Measurements from ENCODE around the gene HOXA13. TPM values are rescaled to one million over a fixed set of nuclear protein-coding genes. Genes with fewer than 3 reads are reported as not detected.

Gene HOXA13
- total and polyA plus RNA-seq, 11 donors: not detected

DNA sequence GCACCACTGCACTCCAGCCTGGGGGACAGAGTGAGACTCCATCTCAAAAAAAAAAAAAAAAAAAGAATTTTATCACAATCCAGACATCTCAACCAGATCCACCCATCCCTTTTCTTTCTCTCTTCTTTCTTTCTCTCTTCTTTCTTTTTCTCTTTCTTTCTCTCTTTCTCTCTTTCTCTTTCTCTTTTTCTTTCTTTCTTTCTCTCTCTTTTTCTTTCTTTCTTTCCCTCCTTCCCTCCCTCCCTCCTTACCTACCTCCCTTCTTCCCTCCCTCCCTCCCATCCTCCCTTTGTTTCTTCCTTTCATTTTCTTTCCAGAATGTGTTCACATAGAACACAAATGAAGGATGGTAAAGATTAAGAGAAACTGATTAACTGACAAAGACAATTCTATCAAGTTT is 18.1 kb upstream of the HOXA13 start:
- no peak for TF ChIP-seq POLR2A (IDR thresholded peaks at IDR 0.05)
- no peak for TF ChIP-seq CTCF (IDR thresholded peaks at IDR 0.05)
- no peak overlapping the region for H3K27ac ChIP-seq
- peaks cover 0 to 15% (median 4%) of the 10 kb centered on the region in 12 donors for H3K4me1 ChIP-seq
- no peak for ATAC-seq
- H3K27me3 ChIP-seq: peaks cover 28 to 99% (median 73%) of the 10 kb centered on the region in 9 donors
- no peaks in the 10 kb centered on the region for H3K9me3 ChIP-seq
- intact Hi-C loops (cut with DNase I): loop anchor here in 3 of 10 donors (10.0 kb wide), 2 partner anchors 357 to 557 kb away; no protein-coding TSS in a partner anchor
- no peak overlapping the region for H3K4me3 ChIP-seq
- H3K36me3 ChIP-seq: no peaks in the 10 kb centered on the region
- no peak for DNase-seq

GRCh38 chr7:27215356-27215755 is 15.5 kb upstream of the HOXA13 start:
- WGBS, 4 donors: 80 to 97% (median 94%) methylated on average over 2 of the region's 2 CpGs
- no peak overlapping the region for H3K27ac ChIP-seq
- TF ChIP-seq CTCF (IDR thresholded peaks at IDR 0.05) (no peak), POLR2A (IDR thresholded peaks at IDR 0.05) (no peak)
- no peaks in the 10 kb centered on the region for H3K9me3 ChIP-seq
- no peak for ATAC-seq
- no peak overlapping the region for H3K4me3 ChIP-seq
- H3K27me3 ChIP-seq: peaks cover 43 to 99% (median 73%) of the 10 kb centered on the region in 9 donors
- H3K4me1 ChIP-seq: peaks cover 0 to 24% (median 7%) of the 10 kb centered on the region in 12 donors
- no peak for DNase-seq
- H3K36me3 ChIP-seq: no peaks in the 10 kb centered on the region
- intact Hi-C loops (cut with DNase I): loop anchor here in 3 of 10 donors (10.0 kb wide), 2 partner anchors 359 to 559 kb away; no protein-coding TSS in a partner anchor

DNA sequence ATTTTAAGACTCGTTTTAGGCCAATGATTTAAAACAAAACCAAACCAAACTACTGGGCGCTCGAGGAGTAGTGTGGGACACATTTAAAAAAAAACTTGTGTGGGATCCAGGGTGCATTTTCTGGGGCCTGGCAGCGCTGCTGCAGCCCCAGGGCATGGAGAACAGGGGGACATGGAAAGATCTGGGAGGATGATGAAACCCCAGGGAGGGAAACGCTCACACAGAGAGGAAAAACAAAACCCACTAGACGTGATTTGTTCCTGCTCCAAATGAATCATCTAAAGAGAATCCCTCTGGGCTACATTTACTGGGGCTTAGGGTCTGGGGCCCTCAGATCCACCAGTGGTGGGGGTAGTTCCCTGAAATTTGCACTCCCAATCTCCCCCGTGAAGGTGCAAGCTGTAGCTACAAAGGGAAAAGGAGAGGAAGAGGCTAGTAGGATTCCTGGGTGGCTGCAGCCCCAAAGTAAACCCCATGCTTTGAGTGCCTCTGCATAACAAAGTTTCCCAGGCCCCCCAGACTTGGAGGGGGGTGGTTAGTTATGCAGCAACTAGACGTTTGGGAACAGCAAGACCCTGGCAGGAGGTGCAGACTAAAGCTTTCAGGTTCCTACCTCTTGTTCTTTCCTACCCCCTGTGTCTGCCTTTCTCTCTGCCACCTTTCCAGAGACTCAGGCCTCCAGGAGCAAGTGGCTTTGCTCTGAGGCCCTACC is 14.5 kb upstream of the HOXA13 start:
- Histone ChIP-seq H3K4me1 (peaks cover 0 to 22% (median 7%) of the 10 kb centered on the region in 12 donors), H3K9me3 (no peaks in the 10 kb centered on the region), H3K27ac (no peak overlapping the region), H3K36me3 (no peaks in the 10 kb centered on the region), H3K4me3 (no peak overlapping the region), H3K27me3 (peaks cover 45 to 99% (median 73%) of the 10 kb centered on the region in 9 donors)
- DNase-seq (no peak), ATAC-seq (no peak)
- 38 to 54% (median 52%) methylated on average over 8 of the region's 8 CpGs for WGBS, 4 donors
- intact Hi-C loops (cut with DNase I): loop anchor here in 8 of 10 donors (5.0 to 10.0 kb wide), 5 partner anchors 360 to 808 kb away; no protein-coding TSS in a partner anchor
- no peak for TF ChIP-seq POLR2A (IDR thresholded peaks at IDR 0.05)

DNA sequence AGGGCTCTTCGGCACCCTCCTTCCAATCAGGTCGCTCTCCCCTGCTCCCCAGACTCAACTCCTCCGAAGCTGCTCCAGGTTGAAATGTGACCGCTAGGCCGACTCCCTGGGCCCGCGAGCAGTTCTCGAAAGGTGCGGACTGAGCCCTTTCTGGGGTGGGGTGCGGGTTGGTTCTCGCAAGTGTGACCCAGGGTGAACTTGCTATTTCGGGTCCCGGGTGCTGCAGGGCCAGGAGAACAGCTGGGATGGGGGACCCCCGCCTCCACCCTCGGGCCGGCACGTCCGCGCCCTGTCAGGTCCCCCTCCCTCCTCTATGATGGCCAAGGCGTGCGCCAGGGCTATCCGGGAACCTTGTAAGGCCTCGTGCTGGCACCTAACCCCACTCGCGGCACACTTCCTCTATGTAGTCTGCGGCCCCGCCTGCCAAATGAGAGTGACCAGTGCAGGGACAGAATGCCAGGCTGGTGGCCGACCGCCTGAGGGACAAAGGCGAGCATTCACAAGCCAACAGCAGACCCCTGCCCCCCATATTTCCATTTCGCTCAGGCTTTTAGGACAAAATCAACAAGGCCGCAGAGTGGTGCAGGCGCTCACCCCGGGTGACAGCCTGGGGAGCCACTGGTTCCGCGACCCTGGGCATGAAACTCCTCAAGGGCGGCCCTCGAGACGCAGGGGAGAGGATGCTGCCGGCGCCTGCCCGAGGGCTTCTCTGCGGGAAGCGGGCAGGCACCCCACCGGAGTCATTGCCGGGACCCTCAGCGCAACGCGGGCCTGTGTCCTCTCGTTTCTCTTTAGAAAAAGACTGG is 13.7 kb upstream of the HOXA13 start:
- TF ChIP-seq POLR2A (IDR thresholded peaks at IDR 0.05) (no peak), CTCF (IDR thresholded peaks at IDR 0.05) (no peak)
- H3K27me3 ChIP-seq: peaks cover 45 to 99% (median 74%) of the 10 kb centered on the region in 9 donors
- no peaks in the 10 kb centered on the region for H3K36me3 ChIP-seq
- no peak overlapping the region for H3K4me3 ChIP-seq
- no peak overlapping the region for H3K27ac ChIP-seq
- H3K4me1 ChIP-seq: peaks cover 0 to 22% (median 7%) of the 10 kb centered on the region in 12 donors
- 22 to 40% (median 31%) methylated on average over 30 to 50 of the region's 50 CpGs for WGBS, 4 donors
- intact Hi-C loops (cut with DNase I): loop anchor here in 8 of 10 donors (5.0 to 10.0 kb wide), 5 partner anchors 361 to 809 kb away; no protein-coding TSS in a partner anchor
- no peaks in the 10 kb centered on the region for H3K9me3 ChIP-seq
- ATAC-seq (peak in 1 of 4 donors; percentile 9), DNase-seq (no peak)

Measured in heart left ventricle (tissue), 16 donors.